Right lung (tissue), 5 donors: Measurements from ENCODE around the gene RIN1. TPM values are rescaled to one million over a fixed set of nuclear protein-coding genes. Genes with fewer than 3 reads are reported as not detected.
A peak's percentile ranks its signal among the peaks of the same experiment; 100 is the strongest.

Experiments
- DNase-seq, 2 donors: peaks; one replicate each; pipeline ENCODE4 v3.0.0-alpha.2; 2013
- polyA plus RNA-seq, 5 donors: library from polyadenylated mRNA; unstranded; fragments of 120-200 nt; gene quantifications; one replicate each; pipeline versions ENCODE4 v1.2.1 to v1.2.3, GENCODE V29; 2013; ENCODE audit warnings: inconsistent platforms in 1 of 5, low replicate concordance in 1 of 5; ENCODE audit not compliant: insufficient read length in 5 of 5, insufficient read depth in 1 of 5

Gene RIN1
- polyA plus RNA-seq, 5 donors = 2.1 to 4.5 (median 3.5) TPM

GRCh38 chr11:66284526-66285078 is 51.6 kb downstream of the RIN1 start:
- no peak for DNase-seq

- DNase-seq = no peak
Measured at GRCh38 chr11:66283461-66284105, 52.7 kb downstream of the RIN1 start.

- DNase-seq = peak; percentile 94 to 96
Measured at GRCh38 chr11:66282468-66283455, 53.5 kb downstream of the RIN1 start.

Other genes with a start within 250 kb of the RIN1 start
- 10 to 100 TPM; 15.5 to 28.9 (median 21.4) TPM for gene KLC2, start 78.7 kb downstream of the RIN1 start, polyA plus RNA-seq
- gene RAB1B, start 67.8 kb downstream of the RIN1 start, polyA plus RNA-seq = 100 to 1,000 TPM; 107 to 161 (median 120) TPM
- gene CNIH2, start 58.3 kb downstream of the RIN1 start, polyA plus RNA-seq = 1 to 10 TPM; 3.4 to 5.2 (median 4.0) TPM
- 10 to 100 TPM; 26.3 to 66.5 (median 38.8) TPM for gene YIF1A, start 47.3 kb downstream of the RIN1 start, polyA plus RNA-seq
- gene TMEM151A, start 44.5 kb downstream of the RIN1 start, polyA plus RNA-seq = under 1 TPM; 0.33 to 0.51 (median 0.40) TPM
- 100 to 1,000 TPM in 2 of 5 donors, 10 to 100 TPM in 3; 67.2 to 162 (median 89.2) TPM for gene CD248, start 19.4 kb downstream of the RIN1 start, polyA plus RNA-seq
- 10 to 100 TPM; 21.8 to 32.5 (median 25.1) TPM for gene BRMS1, start 8.7 kb upstream of the RIN1 start, polyA plus RNA-seq
- gene B4GAT1, start 11.2 kb upstream of the RIN1 start, polyA plus RNA-seq = 10 to 100 TPM; 28.1 to 38.5 (median 31.5) TPM
- gene SLC29A2, start 35.3 kb upstream of the RIN1 start, polyA plus RNA-seq = 10 to 100 TPM in 2 of 5 donors, 1 to 10 TPM in 3; 7.1 to 12.0 (median 9.5) TPM
- under 1 TPM; 0.14 to 0.38 (median 0.17) TPM for gene NPAS4, start 84.6 kb upstream of the RIN1 start, polyA plus RNA-seq
- gene MRPL11, start 102.4 kb upstream of the RIN1 start, polyA plus RNA-seq = 10 to 100 TPM; 63.2 to 78.7 (median 73.0) TPM
- gene PELI3, start 130.5 kb upstream of the RIN1 start, polyA plus RNA-seq = 1 to 10 TPM; 4.1 to 6.2 (median 4.6) TPM
- 10 to 100 TPM; 13.5 to 25.4 (median 15.8) TPM for gene DPP3, start 144.0 kb upstream of the RIN1 start, polyA plus RNA-seq
- 10 to 100 TPM; 54.5 to 80.1 (median 58.5) TPM for gene BBS1, start 174.2 kb upstream of the RIN1 start, polyA plus RNA-seq
- gene ZDHHC24, start 209.6 kb upstream of the RIN1 start, polyA plus RNA-seq = 1 to 10 TPM; 3.8 to 6.9 (median 5.7) TPM
- 1 to 10 TPM in 1 of 5 donors, under 1 TPM in 1, not detected in 3; 0.24 to 3.8 TPM for gene ACTN3, start 210.5 kb upstream of the RIN1 start, polyA plus RNA-seq
- 10 to 100 TPM; 33.9 to 54.7 (median 51.8) TPM for gene CTSF, start 232.2 kb upstream of the RIN1 start, polyA plus RNA-seq